ENCODE results near the gene SEMA3F.

The SEMA3F gene

DNA sequence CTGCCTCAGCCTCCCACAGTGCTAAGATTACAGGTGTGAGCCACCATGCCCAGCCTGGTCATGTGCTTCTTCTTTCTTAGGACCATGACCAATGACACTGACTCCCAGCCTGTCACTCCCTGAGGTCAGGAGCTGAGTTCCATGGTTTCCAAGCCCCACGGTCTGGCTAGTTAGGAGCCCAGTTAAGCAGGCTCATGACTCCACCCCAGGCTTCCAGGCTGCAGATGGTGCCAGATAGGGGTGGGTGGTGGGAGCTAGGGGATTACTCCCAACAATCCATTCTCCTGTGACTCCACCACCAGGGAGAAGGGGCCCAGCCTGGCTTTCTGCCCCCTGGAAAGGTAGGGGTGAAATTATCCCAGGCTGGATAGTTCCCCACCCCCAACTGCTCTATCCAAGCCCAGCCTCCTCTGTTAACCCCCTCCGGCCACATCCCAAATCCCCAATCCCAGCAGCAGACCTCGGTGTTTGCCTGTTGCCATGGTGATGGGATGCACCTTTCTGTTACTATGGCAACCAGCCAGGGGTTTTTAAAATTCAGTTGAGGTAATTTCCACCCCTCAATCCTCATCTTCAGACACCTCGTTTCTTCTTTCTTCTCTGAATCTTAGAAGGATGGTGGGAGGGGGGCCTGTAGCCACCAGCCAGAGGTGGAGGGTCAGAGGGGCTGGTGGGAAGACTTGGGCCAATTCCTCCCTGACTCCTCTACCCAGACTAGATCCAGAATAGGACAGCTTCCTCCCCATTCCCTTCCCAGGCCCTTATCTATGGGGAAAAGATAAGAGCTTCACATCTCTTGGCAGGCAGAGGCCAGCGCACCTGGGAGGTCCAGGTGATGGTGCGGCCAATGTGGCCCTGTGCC is 22.5 kb upstream of the SEMA3F start:
- DNase-seq (ENCODE audit: low read depth, low spot score): peak; percentile 72

DNA sequence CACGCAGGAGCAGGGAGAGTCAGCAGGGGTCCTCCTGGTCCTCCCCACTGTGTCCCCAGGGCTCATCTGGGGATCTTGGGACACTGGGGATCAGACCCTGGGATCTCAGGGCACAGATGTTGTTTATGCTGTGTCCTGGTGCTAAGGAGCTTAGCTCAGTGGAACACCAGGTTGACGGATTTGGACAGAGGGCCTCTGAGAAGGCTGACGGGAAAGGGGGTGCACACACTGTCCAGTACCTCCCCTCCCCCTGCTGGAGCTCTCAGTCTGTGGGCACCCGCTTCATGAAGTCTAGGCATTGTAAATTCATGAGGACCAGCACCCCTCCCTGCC is 21.9 kb upstream of the SEMA3F start:
- DNase-seq (ENCODE audit: low read depth, low spot score): no peak

DNA sequence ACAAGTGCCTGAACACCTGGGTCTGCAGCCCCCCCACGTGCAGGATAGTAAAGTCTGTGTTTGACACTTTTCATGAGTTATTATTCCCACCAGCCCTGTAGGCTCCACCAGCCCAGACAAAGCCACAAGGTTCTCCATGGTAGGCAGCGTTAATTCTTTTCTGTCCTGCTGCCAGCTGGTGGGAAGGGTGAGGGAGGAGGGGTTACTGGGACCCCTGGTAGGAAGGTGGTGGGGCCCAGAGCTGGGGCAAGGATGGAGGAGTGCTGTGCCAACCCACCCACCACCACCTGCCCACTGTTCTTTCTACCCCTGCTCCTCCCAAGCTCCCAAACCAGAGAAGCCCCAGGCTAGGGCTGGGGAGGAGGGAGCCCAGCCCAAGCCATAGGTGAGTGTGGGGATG is 20.8 kb upstream of the SEMA3F start:
- DNase-seq (ENCODE audit: low read depth, low spot score): no peak

DNA sequence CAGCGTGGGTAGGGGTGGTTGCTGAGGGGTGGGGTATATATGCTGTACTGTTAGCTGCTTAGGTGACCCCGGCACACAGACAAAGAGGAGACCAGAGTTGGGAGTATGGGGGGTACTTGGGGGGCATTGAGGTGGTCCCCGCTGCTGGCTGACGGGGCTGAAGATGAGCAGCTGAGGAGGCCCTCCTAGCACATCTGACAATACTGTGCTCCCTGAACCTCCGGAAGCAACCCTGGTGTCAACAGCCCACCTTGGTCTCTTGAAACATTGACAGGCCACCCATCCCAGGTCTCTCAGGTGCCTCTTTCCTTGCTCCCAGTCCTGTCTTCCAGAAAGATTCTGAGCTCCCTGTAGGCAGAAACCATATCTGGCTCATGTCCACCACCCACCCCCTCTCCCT is 19.2 kb upstream of the SEMA3F start:
- no peak for DNase-seq (ENCODE audit: low read depth, low spot score)

- no peak for DNase-seq (ENCODE audit: low read depth, low spot score)
Observed at GRCh38 chr3:50136714-50137405, 18.3 kb upstream of the SEMA3F start.

DNA sequence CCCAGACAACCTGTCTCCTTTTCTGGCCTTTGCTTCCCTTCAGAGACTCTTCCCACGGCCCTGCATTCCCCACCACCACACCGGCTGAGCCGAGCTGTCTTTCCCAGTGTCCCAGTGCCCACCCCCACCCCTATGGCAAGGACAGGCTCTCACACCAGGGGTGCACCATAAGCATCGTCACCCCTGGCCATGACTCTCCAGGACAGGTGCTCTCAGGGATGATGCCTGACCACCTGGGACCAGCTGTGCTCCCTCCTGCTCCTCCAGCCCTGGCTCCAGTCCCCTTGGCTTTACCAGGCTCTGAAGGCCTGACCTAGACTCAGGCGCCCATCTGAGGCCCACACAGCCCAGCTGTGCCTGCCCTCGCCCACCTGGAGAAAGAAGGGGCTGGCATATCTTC is 17.6 kb upstream of the SEMA3F start:
- DNase-seq (ENCODE audit: low read depth, low spot score): no peak

GRCh38 chr3:50138266-50139200 is 16.6 kb upstream of the SEMA3F start:
- no peak for DNase-seq (ENCODE audit: low read depth, low spot score)

DNA sequence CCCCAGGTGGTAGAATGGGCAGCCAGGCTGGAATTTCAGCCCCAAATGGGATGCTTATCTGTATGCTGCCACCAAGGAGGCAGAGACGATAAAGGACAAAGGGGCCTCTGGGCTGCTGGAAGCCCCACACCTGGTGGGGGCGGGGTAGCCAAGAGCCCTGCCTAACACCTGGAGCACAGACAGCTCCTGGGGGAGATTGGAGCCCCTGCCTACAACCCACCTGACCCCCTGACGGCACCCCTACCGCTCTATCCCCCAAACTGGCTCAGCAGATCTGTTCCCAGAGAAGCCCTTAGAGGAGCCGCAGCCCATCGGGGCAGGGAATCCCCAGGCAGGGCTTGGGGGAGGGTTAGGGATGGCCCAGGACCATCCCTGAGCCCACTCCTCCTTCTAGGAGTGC is 15.8 kb upstream of the SEMA3F start:
- DNase-seq (ENCODE audit: low read depth, low spot score): no peak

GRCh38 chr3:50139718-50140423 is 15.3 kb upstream of the SEMA3F start:
- no peak for DNase-seq (ENCODE audit: low read depth, low spot score)

DNA sequence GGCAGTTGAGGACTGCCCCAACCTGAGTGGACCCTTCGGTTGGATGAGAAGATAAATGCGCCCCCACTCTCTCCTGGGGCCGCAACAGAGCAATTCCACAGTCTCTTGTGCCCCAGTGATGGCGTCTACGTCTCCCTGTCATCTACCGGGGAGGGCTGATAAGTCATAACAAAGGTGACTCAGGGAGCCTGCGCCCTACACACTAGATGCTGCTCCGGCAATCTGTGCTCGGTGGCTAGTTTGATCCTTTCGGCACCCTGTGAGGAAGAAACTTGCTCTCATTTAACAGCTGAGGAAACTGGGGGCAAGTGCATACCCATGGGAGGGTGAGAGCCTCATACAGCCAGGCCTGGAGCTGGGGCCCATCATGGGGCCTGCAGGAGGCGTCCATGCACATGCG is 14.1 kb upstream of the SEMA3F start:
- no peak for DNase-seq (ENCODE audit: low read depth, low spot score)

- no peak for DNase-seq (ENCODE audit: low read depth, low spot score)
Observed at GRCh38 chr3:50146316-50146901, 8.7 kb upstream of the SEMA3F start.

DNA sequence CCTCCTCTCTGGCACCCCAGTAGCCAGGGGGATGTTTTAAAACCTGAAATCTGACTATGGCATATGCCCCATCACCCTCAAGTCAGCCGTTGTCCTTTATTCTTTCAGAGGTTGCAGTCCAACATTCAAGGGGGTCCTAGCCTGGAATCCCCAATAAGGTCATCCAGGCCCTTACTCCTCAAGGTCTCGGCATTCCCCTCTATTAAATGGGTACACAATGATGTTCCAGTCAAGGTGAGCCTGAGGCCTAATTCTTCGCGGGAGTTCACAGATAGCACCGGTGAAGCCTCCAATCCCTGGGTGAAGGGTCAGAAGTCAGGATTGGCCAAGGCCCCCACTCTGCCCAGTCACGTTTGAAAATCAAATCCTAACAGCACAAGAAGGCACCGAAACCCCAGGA is 8.1 kb upstream of the SEMA3F start:
- DNase-seq (ENCODE audit: low read depth, low spot score): no peak

DNA sequence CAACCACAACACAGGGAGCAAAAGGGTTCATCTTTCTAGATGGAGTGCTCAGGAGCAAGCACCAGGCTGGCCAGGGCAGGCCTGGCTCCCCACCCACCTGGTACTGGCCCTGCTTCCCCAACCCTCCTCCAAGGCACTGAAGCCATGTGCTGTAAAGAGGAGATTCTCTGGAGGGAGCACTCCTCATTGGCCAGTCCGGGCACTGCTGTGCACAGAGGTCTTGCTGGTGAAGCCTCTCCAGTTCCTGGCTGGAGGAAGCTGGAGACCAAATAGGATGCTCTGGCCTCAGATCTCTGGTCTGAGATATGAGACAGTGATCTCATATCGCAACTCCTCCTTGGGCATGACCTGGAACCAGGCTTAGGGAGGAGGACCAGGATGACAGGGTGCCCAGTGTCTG is 7.7 kb upstream of the SEMA3F start:
- no peak for DNase-seq (ENCODE audit: low read depth, low spot score)

GRCh38 chr3:50147861-50148260 is 7.3 kb upstream of the SEMA3F start:
- peak; percentile 37 for DNase-seq (ENCODE audit: low read depth, low spot score)

DNA sequence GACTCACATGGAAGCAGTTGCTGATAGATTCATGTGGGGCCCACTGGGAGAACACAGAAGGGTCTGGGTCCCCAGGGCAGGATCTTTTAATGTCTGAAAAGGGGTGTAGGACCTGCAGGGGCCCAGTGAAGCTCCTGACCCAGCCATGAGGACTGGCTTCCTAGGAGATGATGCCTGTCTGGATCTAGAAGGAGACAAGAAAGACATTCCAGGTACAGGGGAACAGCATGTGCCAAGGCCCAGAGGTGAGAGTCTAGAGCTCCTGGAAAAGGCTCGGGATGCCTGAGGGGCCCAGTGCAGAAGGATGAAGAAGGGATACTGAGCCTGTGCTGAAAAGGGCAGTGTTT is 4.7 kb upstream of the SEMA3F start:
- DNase-seq (ENCODE audit: low read depth, low spot score): no peak

DNA sequence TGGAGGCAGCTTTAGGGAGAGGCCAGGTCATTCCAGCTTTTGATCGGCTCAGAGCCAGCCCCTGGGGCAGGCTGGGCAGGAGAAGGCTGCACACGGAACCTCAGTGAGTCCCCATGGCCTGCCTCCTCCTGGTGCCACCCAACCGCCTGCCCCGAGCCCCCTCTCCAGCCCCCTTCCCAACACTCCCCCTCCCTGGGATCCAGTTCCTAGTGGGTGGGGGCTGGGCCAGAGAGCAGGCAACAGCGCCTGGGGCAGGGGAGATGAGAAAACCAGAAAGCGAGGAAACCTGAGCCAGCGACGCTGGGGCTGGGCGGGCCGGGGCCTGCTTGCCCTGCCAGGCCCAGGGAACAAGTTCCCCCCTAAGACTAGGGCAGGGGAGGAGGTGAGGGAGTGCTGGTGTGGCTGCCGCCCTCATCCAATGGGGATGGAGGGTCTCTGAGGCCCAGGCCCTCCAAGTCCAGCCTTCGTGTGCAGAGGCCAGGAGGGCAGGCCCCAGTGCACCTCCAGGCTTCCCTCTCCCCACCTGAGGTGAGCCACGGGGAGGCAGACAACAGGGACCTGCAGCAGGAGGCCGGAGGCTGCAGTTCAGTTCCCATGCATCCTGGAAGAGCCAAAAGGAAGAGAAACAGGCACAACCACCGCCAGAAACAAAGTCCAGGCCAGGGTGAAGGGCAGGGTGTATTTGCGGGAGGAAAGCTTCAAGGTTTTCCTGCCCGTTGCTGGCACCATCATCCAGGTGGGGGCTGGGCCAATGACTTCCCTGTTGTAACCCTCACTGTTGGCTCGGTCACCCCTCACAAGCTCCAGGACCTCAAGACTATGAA is 4.0 kb upstream of the SEMA3F start:
- DNase-seq (ENCODE audit: low read depth, low spot score): peak; percentile 93

- no peak for DNase-seq (ENCODE audit: low read depth, low spot score)
Observed at GRCh38 chr3:50151728-50152127, 3.4 kb upstream of the SEMA3F start.

DNA sequence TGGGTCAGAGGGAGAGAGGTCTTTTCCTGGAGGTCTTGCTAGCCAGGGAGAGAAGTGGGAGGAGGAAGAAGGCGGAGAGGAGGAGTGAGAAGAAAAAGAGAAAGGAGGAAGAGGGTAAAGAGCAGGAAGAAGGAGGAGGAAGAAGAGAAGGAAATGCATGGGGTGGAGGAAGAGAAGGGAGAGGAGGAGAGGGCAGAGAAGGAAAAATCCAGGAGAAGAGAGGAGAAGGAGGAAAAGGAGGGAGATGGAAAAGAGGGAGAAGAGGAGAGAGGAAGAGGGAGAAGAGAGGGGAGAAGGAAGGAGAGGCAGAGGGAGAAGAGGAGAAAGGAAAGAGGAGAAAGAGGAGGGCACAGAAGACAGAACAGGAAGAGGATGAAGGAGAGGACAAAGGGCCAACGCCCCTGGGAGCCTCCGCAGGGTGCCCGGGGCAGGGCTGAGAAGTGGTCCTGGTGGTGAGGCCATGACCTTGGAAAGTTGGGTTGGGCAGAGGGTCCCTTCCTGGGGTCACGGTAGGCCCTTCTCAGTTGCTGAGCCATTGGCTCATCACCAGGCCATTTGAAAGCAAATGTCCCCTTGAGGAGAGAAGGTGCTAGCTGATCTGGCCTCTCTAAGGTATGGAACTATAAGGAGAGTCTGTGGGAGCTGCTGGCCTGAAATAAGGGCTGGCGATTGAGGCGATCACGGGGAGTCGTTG is 1.2 kb upstream of the SEMA3F start:
- DNase-seq (ENCODE audit: low read depth, low spot score): no peak

- peak; percentile 48 for DNase-seq (ENCODE audit: low read depth, low spot score)
Observed at GRCh38 chr3:50154476-50154839, 666 bp upstream of the SEMA3F start.

DNA sequence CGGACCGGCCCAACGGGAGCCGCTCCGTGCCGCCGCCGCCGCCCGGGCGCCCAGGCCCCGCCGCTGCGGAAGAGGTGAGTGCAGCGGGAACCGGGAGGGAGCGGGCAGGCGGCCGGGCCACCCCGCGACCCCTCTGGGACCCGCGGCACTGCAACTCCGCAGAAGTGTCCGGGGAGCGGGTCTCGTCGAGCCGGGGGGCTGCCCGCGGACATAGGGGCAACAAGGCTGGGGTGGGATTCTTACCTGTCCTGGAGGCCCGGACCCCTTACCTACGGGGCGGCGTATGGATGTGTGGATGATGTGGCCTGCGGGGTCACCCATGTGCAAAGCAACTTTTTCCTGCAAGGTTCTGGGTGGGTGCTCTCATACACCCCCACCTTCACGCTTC is 361 bp downstream of the SEMA3F start:
- no peak for DNase-seq (ENCODE audit: low read depth, low spot score)
